Suprapubic skin (tissue), 4 donors: ENCODE data around the gene CALR3.

Experiments used
- CTCF ChIP-seq, 2 donors: fragments of 200-600 bp in 1 of 2; fragments of 450-650 bp in 1 of 2; sonication (generic) in 1 of 2; IDR thresholded peaks; one replicate each; pipeline ENCODE4 v1.5.1; 2016 to 2019; ENCODE audit warnings: antibody characterized with exemption in 2 of 2, mild to moderate bottlenecking in 1 of 2, moderate library complexity in 1 of 2
- EP300 ChIP-seq: sonication (generic); formaldehyde crosslinking; IDR thresholded peaks from one replicate; pipeline ENCODE4 v1.6.1; 2017; ENCODE audit warnings: antibody characterized with exemption
- POLR2A ChIP-seq, 2 donors: fragments of 450-650 bp; IDR thresholded peaks; one replicate each; pipeline ENCODE4 v1.6.1; 2017; ENCODE audit warnings: antibody characterized with exemption in 2 of 2, mild to moderate bottlenecking in 2 of 2, moderate library complexity in 2 of 2
- POLR2AphosphoS5 ChIP-seq, 3 donors: sonication (generic); formaldehyde crosslinking; IDR thresholded peaks; one replicate each; pipeline ENCODE4 v1.6.1; 2017; ENCODE audit warnings: antibody characterized with exemption in 3 of 3

- no peak for TF ChIP-seq CTCF (IDR thresholded peaks at IDR 0.05)
- TF ChIP-seq POLR2AphosphoS5 (IDR thresholded peaks at IDR 0.05) = no peak
- TF ChIP-seq EP300 = no peak
- no peak for TF ChIP-seq POLR2A (IDR thresholded peaks at IDR 0.05)
Observed at GRCh38 chr19:16473875-16474392, 22.0 kb downstream of the CALR3 start.
